Common myeloid progenitor, CD34-positive (primary cell): ENCODE measurements around the gene CARF.
"Not testable (repeated sequence)": the region's sequence is repeated elsewhere in the genome, so short reads cannot be mapped to it uniquely, and the experiment has no call there.

ENCODE experiments used
- CTCF ChIA-PET: fragments of 350-600 bp; sonication (Branson Sonifier 250); formaldehyde crosslinking; loops from one replicate; lab custom pipeline; 2021; ENCODE audit warnings: antibody characterized with exemption; lab: Charles Lee
- POLR2A ChIA-PET: fragments of 350-600 bp; sonication (Branson Sonifier 250); formaldehyde crosslinking; loops from one replicate; lab custom pipeline; 2021; ENCODE audit warnings: antibody characterized with exemption; lab: Charles Lee
- DNase-seq, 3 donors: peaks; one replicate each; pipeline versions ENCODE4 v3.0.0 to v3.0.0-alpha.2; 2013
- H3K27ac ChIP-seq, 2 experiments: 1 replicate in 1 of 2; 2 replicates in 1 of 2; pipeline ENCODE4 v1.7.0; 2013; ENCODE audit warnings: inconsistent platforms in 2 of 2, low read length in 2 of 2, mild to moderate bottlenecking in 2 of 2, low read depth in 1 of 2, moderate library complexity in 1 of 2; ENCODE audit not compliant: severe bottlenecking in 2 of 2, insufficient read depth in 1 of 2, poor library complexity in 1 of 2
- H3K27me3 ChIP-seq, 5 experiments: replicated peaks in 2 of 5; 1 replicate in 3 of 5; 2 replicates in 2 of 5; pipeline versions ENCODE4 v1.6.1 to v1.7.0; 2013; ENCODE audit warnings: low read length in 4 of 5, mild to moderate bottlenecking in 2 of 5, moderate library complexity in 2 of 5, inconsistent platforms in 1 of 5; ENCODE audit not compliant: insufficient read depth in 5 of 5, control insufficient read depth in 4 of 5
- H3K36me3 ChIP-seq, 4 experiments: 1 replicate in 2 of 4; 2 replicates in 2 of 4; pipeline versions ENCODE4 v1.6.1 to v1.7.0; 2013; ENCODE audit warnings: low read length in 3 of 4, control low read depth in 1 of 4, mild to moderate bottlenecking in 1 of 4; ENCODE audit not compliant: control insufficient read depth in 4 of 4, insufficient read depth in 4 of 4
- H3K4me1 ChIP-seq, 4 experiments: 1 replicate in 3 of 4; 2 replicates in 1 of 4; pipeline versions ENCODE4 v1.6.1 to v1.7.1; 2013; ENCODE audit warnings: low read length in 3 of 4, mild to moderate bottlenecking in 3 of 4, control low read depth in 1 of 4, inconsistent platforms in 1 of 4, moderate library complexity in 1 of 4; ENCODE audit not compliant: control insufficient read depth in 4 of 4, insufficient read depth in 4 of 4; ENCODE audit errors: control extremely low read depth in 1 of 4
- H3K4me3 ChIP-seq, 7 experiments: 1 replicate in 4 of 7; 2 replicates in 3 of 7; pipeline versions ENCODE4 v1.5.1 to v1.7.0; 2013; ENCODE audit warnings: mild to moderate bottlenecking in 7 of 7, low read length in 6 of 7, moderate library complexity in 6 of 7, inconsistent platforms in 2 of 7, low read depth in 2 of 7, control low read depth in 1 of 7; ENCODE audit not compliant: insufficient read depth in 4 of 7, control insufficient read depth in 1 of 7; ENCODE audit errors: extremely low read depth in 1 of 7
- H3K9me3 ChIP-seq, 5 experiments: 1 replicate in 4 of 5; 2 replicates in 1 of 5; pipeline versions ENCODE4 v1.6.1 to v1.7.1; 2013; ENCODE audit warnings: low read length in 4 of 5, mild to moderate bottlenecking in 2 of 5, inconsistent platforms in 1 of 5, low read depth in 1 of 5, moderate library complexity in 1 of 5; ENCODE audit not compliant: control insufficient read depth in 4 of 5, insufficient read depth in 2 of 5; ENCODE audit errors: control extremely low read depth in 1 of 5
- WGBS: methylation state at CpG from one replicate; pipeline ENCODE4 v1.1.5; 2013; ENCODE audit not compliant: insufficient coverage; 5-methylcytosine and 5-hydroxymethylcytosine counted together

The CARF gene

GRCh38 chr2:202982779-202983491 is 70.9 kb downstream of the CARF start:
- Histone ChIP-seq H3K36me3 (peaks cover 2 to 30% (median 10%) of the 10 kb centered on the region in 4 experiments), H3K9me3 (no peaks in the 10 kb centered on the region), H3K4me3 (no peak overlapping the region), H3K27ac (no peak overlapping the region), H3K4me1 (no peaks in the 10 kb centered on the region), H3K27me3 (no peaks in the 10 kb centered on the region)
- WGBS, result 92% methylated on average over 2 of the region's 3 CpGs
- POLR2A ChIA-PET, result no interaction called here
- no peak for DNase-seq
- CTCF ChIA-PET, result interaction anchor here (1.3 kb wide), 1 partner anchor 18 kb away, joined by 3 read pairs; no protein-coding TSS in a partner anchor

GRCh38 chr2:202989749-202990148 is 77.7 kb downstream of the CARF start:
- 100% methylated on average over 1 of the region's 1 CpG for whole genome bisulfite sequencing
- H3K27me3 ChIP-seq, result no peaks in the 10 kb centered on the region
- no peaks in the 10 kb centered on the region for H3K36me3 ChIP-seq
- H3K27ac ChIP-seq, result no peak overlapping the region
- ChIA-PET POLR2A (no interaction called here), CTCF (interaction anchor here (1.1 kb wide), 1 partner anchor 33 kb away, joined by 3 read pairs; no protein-coding TSS in a partner anchor)
- H3K9me3 ChIP-seq, result no peaks in the 10 kb centered on the region
- H3K4me1 ChIP-seq, result peaks cover 0 to 5% (median 1%) of the 10 kb centered on the region in 4 experiments
- no peak overlapping the region for H3K4me3 ChIP-seq
- DNase-seq, result no peak

- no peaks in the 10 kb centered on the region for H3K9me3 ChIP-seq
- CTCF ChIA-PET, result interaction anchor here (1.1 kb wide), 1 partner anchor 33 kb away, joined by 3 read pairs; no protein-coding TSS in a partner anchor
- WGBS, result 100% methylated on average over 1 of the region's 3 CpGs
- POLR2A ChIA-PET, result no interaction called here
- DNase-seq, result no peak
- peaks cover 0 to 5% (median 1%) of the 10 kb centered on the region in 4 experiments for H3K4me1 ChIP-seq
- no peaks in the 10 kb centered on the region for H3K27me3 ChIP-seq
- no peak overlapping the region for H3K4me3 ChIP-seq
- no peak overlapping the region for H3K27ac ChIP-seq
- no peaks in the 10 kb centered on the region for H3K36me3 ChIP-seq
Measured at GRCh38 chr2:202990501-202990900, 78.4 kb downstream of the CARF start.

DNA sequence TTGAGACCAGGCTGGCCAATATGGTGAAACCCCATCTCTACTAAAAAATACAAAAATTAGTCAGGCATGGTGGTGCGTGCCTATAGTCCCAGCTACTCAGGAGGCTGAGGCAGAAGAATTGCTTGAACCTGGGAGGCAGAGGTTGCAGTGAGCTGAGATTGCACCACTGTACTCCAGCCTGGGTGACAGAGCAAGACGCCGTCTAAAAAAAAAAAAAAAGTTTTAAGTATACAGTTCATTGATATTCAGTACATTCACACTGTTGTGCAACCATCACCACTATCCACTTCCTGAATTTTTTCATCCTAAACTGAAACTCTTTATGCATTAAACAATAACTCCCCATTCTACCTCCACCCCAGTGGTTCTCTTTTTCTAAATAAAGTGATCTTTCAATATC is 85.0 kb downstream of the CARF start:
- H3K36me3 ChIP-seq, H3K4me3 ChIP-seq, H3K27me3 ChIP-seq, H3K9me3 ChIP-seq, CTCF ChIA-PET, H3K27ac ChIP-seq, H3K4me1 ChIP-seq: not testable (repeated sequence)
- POLR2A ChIA-PET, result interaction anchor here (0.6 kb wide), 1 partner anchor 16 kb away, joined by 3 read pairs; no protein-coding TSS in a partner anchor
- DNase-seq, result peak; percentile 50 to 82 (median 79)
- no CpG with 5 or more reads among the region's 3 CpGs for WGBS

DNA sequence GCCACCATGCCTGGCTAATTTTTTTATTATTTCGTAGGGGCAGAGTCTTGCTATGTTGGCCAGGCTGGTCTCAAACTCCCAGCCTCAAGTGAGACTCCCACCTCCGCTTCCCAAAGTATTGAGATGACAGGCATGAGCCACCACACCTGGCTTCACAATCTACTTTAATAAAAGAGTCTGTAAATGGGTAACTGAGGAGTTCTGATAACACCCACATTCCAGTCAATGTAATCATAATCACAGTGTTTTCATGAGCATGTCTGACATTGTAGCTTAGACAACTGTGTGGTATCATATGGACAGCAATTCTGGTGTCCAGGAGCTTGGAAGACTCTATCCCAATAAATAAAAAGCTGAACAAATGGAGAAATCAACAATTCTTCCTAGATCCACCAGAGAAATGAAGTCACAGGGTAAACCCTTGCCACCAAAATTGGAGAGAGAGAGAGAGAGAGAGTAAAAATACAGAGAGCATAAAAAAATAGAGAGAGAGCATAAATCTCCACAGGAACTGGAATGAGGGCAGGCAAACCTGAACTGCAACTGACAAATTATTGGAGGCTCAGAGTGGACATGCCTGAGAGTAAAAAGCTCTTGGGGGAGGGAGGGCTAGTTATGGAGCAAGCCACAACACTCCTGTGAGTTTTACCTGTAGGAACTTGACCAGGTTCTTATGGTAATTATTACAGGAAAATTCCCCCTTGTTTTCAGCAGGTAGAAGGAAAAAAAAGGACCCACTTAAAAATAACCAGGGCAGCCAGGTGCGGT is 90.2 kb downstream of the CARF start:
- no peaks in the 10 kb centered on the region for H3K36me3 ChIP-seq
- POLR2A ChIA-PET, result interaction anchor here (0.7 kb wide), 1 partner anchor 14 kb away, joined by 3 read pairs; no protein-coding TSS in a partner anchor
- no peaks in the 10 kb centered on the region for H3K9me3 ChIP-seq
- WGBS, result 100% methylated on average over 3 of the region's 3 CpGs
- no peak for DNase-seq
- no peak overlapping the region for H3K27ac ChIP-seq
- CTCF ChIA-PET, result interaction anchor here (1.2 kb wide), 1 partner anchor 11 kb away, joined by 6 read pairs; no protein-coding TSS in a partner anchor
- H3K4me1 ChIP-seq, result no peaks in the 10 kb centered on the region
- no peaks in the 10 kb centered on the region for H3K27me3 ChIP-seq
- H3K4me3 ChIP-seq, result no peak overlapping the region

DNA sequence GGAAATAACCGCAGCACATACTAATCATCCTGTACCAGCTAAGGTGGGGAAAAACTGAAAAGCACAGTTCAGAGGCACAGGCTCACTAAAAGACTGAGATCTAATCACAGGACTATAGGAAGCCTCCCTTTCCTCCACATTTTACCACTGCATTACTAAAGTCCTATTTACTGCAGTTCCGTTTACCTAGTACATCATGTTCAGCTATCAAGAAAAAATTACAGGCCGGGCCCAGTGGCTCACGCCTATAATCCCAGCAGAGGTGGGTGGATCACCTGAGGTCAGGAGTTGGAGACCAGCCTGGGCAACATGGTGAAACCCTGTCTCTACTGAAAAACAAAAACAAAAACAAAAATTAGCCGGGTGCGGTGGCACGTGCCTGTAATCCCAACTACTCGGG is 91.6 kb downstream of the CARF start:
- no peak overlapping the region for H3K27ac ChIP-seq
- H3K4me3 ChIP-seq, result no peak overlapping the region
- no peaks in the 10 kb centered on the region for H3K4me1 ChIP-seq
- ChIA-PET POLR2A (no interaction called here), CTCF (no interaction called here)
- no peaks in the 10 kb centered on the region for H3K36me3 ChIP-seq
- DNase-seq, result no peak
- WGBS, result 100% methylated on average over 6 of the region's 8 CpGs
- no peaks in the 10 kb centered on the region for H3K27me3 ChIP-seq
- H3K9me3 ChIP-seq, result no peaks in the 10 kb centered on the region
